Measurements from ENCODE around the gene CBARP. TPM values are rescaled to one million over a fixed set of nuclear protein-coding genes. Genes with fewer than 3 reads are reported as not detected.
A peak's percentile ranks its signal among the peaks of the same experiment; 100 is the strongest.

CBARP gene
- total RNA-seq, 1 donor, result 1.8 TPM

GRCh38 chr19:1276628-1277022, 38.8 kb upstream of the CBARP start:
- Histone ChIP-seq H3K4me3 (ENCODE audit: insufficient read depth, low read length) (peak overlapping the region; percentile 77), H3K79me2 (ENCODE audit: insufficient read depth, low read length) (peaks cover 44% of the 10 kb centered on the region), H2AFZ (ENCODE audit: low read length) (no peak overlapping the region)

DNA sequence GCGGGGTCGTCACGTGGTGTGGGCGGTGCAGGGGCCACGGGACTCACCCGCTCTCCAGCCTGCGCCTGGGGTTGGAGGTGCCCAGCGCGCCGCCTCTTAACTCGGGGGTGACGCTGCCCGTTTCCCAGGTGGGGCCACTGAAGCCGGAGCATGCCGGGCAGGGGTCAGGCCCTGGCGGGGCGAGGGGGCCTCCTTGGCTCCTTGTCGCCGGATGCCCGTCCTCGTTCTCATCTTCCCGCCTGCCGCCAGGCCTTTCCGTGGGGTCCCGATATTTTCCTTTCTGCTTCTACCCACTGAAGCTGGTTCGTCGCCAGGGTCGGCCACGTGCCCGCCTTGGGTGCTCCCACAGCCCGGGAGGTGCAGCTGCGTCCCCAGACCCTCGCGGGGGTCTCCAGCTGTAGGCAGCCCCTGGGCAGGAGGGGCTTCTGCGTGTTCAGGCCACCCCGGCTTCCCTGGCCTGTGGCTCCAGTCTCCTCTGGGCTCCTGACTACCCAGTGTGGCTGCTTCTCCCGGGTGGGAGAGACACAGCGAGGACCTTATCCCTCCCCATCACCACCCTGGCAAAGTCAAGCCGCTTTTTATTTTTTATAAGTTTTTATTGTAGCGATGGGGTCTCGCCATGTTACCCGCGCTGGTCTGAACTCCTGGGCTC, 38.3 kb upstream of the CBARP start:
- peak; percentile 93 for DNase-seq (ENCODE audit: insufficient read length, low spot score, missing footprints)
- peaks cover 38% of the 10 kb centered on the region for H4K20me1 ChIP-seq (ENCODE audit: insufficient read depth, low read length)

More at GRCh38 chr19:1276628-1277022, 38.8 kb upstream of the CBARP start:
- Histone ChIP-seq H3K27ac (ENCODE audit: low read depth, low read length) (peak overlapping the region; percentile 86), H3K4me1 (ENCODE audit: insufficient read depth, low read length) (peaks cover 26% of the 10 kb centered on the region), H4K20me1 (ENCODE audit: insufficient read depth, low read length) (peaks cover 34% of the 10 kb centered on the region), H3K36me3 (ENCODE audit: insufficient read depth, low read length) (peaks cover 56% of the 10 kb centered on the region), H3K9me3 (ENCODE audit: low read depth, low read length) (no peaks in the 10 kb centered on the region), H3K4me2 (ENCODE audit: insufficient read depth, low read length) (peak overlapping the region; percentile 92), H3K27me3 (ENCODE audit: insufficient read depth, low read length) (no peaks in the 10 kb centered on the region)
- DNase-seq (ENCODE audit: insufficient read length, low spot score, missing footprints), result no peak
- TF ChIP-seq, protein P1, sequence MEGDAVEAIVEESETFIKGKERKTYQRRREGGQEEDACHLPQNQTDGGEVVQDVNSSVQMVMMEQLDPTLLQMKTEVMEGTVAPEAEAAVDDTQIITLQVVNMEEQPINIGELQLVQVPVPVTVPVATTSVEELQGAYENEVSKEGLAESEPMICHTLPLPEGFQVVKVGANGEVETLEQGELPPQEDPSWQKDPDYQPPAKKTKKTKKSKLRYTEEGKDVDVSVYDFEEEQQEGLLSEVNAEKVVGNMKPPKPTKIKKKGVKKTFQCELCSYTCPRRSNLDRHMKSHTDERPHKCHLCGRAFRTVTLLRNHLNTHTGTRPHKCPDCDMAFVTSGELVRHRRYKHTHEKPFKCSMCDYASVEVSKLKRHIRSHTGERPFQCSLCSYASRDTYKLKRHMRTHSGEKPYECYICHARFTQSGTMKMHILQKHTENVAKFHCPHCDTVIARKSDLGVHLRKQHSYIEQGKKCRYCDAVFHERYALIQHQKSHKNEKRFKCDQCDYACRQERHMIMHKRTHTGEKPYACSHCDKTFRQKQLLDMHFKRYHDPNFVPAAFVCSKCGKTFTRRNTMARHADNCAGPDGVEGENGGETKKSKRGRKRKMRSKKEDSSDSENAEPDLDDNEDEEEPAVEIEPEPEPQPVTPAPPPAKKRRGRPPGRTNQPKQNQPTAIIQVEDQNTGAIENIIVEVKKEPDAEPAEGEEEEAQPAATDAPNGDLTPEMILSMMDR (IDR thresholded peaks at IDR 0.05; ENCODE audit: extremely low read depth, low read depth, low read length), result no peak

GRCh38 chr19:1275260-1275975, 37.6 kb upstream of the CBARP start, which contains the start of gene FAM174C:
Gene FAM174C, plus strand, starts transcription at chr19:1275530. Its CDS starts 20 bp downstream, at chr19:1275550.
- no peaks in the 10 kb centered on the region for H3K9me3 ChIP-seq (ENCODE audit: low read depth, low read length)
- peak within 1 kb of the TSS; percentile 47 for H2AFZ ChIP-seq (ENCODE audit: low read length)
- peaks cover 56% of the 10 kb centered on the region for H3K79me2 ChIP-seq (ENCODE audit: insufficient read depth, low read length)
- peak; percentile 100 for DNase-seq (ENCODE audit: insufficient read length, low spot score, missing footprints)
- TF ChIP-seq, protein P1 (IDR thresholded peaks at IDR 0.05; ENCODE audit: extremely low read depth, low read depth, low read length), result no peak
- peak within 1 kb of the TSS; percentile 86 for H3K27ac ChIP-seq (ENCODE audit: low read depth, low read length)
- peaks cover 44% of the 10 kb centered on the region for H4K20me1 ChIP-seq (ENCODE audit: insufficient read depth, low read length)
- H3K4me3 ChIP-seq (ENCODE audit: insufficient read depth, low read length), result peak within 1 kb of the TSS; percentile 77
- peaks cover 38% of the 10 kb centered on the region for H3K4me1 ChIP-seq (ENCODE audit: insufficient read depth, low read length)
- peaks cover 68% of the 10 kb centered on the region for H3K36me3 ChIP-seq (ENCODE audit: insufficient read depth, low read length)
- H3K4me2 ChIP-seq (ENCODE audit: insufficient read depth, low read length), result peak within 1 kb of the TSS; percentile 92
- no peaks in the 10 kb centered on the region for H3K27me3 ChIP-seq (ENCODE audit: insufficient read depth, low read length)

More for the DNA sequence above, 38.3 kb upstream of the CBARP start:
- H3K27ac ChIP-seq (ENCODE audit: low read depth, low read length), result peak overlapping the region; percentile 86
- no peaks in the 10 kb centered on the region for H3K9me3 ChIP-seq (ENCODE audit: low read depth, low read length)
- H3K79me2 ChIP-seq (ENCODE audit: insufficient read depth, low read length), result peaks cover 50% of the 10 kb centered on the region
- peaks cover 61% of the 10 kb centered on the region for H3K36me3 ChIP-seq (ENCODE audit: insufficient read depth, low read length)
- peaks cover 31% of the 10 kb centered on the region for H3K4me1 ChIP-seq (ENCODE audit: insufficient read depth, low read length)
- peak overlapping the region; percentile 46 for H2AFZ ChIP-seq (ENCODE audit: low read length)
- no peaks in the 10 kb centered on the region for H3K27me3 ChIP-seq (ENCODE audit: insufficient read depth, low read length)
- peak overlapping the region; percentile 77 for H3K4me3 ChIP-seq (ENCODE audit: insufficient read depth, low read length)
- TF ChIP-seq, protein P1 (IDR thresholded peaks at IDR 0.05; ENCODE audit: extremely low read depth, low read depth, low read length), result no peak
- peak overlapping the region; percentile 92 for H3K4me2 ChIP-seq (ENCODE audit: insufficient read depth, low read length)

DNA sequence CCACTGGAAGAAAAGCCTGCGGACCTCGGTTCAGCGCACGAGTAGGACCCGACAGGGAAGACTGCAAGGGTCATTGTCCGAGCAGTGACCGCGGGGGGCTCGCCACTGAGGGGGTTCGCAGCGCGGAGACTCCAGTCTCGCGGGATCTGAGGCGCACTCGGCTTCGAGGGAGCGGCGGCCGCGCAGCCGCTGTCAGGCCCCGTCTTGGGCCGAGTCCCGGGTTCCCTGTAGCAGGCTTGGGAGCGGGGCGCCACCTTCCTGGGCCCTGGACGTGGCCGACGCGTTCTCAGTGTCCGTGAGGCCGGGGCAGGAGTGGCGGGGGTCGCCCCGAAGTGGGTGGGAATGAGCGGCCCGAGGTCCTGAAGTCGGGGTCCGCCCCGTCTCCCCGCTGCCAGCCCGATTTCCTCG, 37.1 kb upstream of the CBARP start:
- peaks cover 44% of the 10 kb centered on the region for H3K4me1 ChIP-seq (ENCODE audit: insufficient read depth, low read length)
- H3K27me3 ChIP-seq (ENCODE audit: insufficient read depth, low read length), result no peaks in the 10 kb centered on the region
- H3K4me3 ChIP-seq (ENCODE audit: insufficient read depth, low read length), result peak overlapping the region; percentile 77
- H3K9me3 ChIP-seq (ENCODE audit: low read depth, low read length), result no peaks in the 10 kb centered on the region
- H3K36me3 ChIP-seq (ENCODE audit: insufficient read depth, low read length), result peaks cover 67% of the 10 kb centered on the region
- DNase-seq (ENCODE audit: insufficient read length, low spot score, missing footprints), result no peak
- H3K4me2 ChIP-seq (ENCODE audit: insufficient read depth, low read length), result peak overlapping the region; percentile 66
- H3K79me2 ChIP-seq (ENCODE audit: insufficient read depth, low read length), result peaks cover 61% of the 10 kb centered on the region
- H4K20me1 ChIP-seq (ENCODE audit: insufficient read depth, low read length), result peaks cover 42% of the 10 kb centered on the region
- peak overlapping the region; percentile 86 for H3K27ac ChIP-seq (ENCODE audit: low read depth, low read length)
- H2AFZ ChIP-seq (ENCODE audit: low read length), result no peak overlapping the region
- TF ChIP-seq, protein P1 (IDR thresholded peaks at IDR 0.05; ENCODE audit: extremely low read depth, low read depth, low read length), result no peak

Measured in osteoblast (primary cell).